SIG-M5 treated with dmso at 0.1 percent for 504 hours (cell line): ENCODE results near the gene ZCCHC8.
"Not testable (repeated sequence)": the region's sequence is repeated elsewhere in the genome, so short reads cannot be mapped to it uniquely, and the experiment has no call there.

ENCODE experiments used
- DNase-seq: peaks from one replicate; lab custom pipeline; 2025; ENCODE audit not compliant: unreplicated experiment; lab: John Stamatoyannopoulos, UW

ZCCHC8 gene

DNA sequence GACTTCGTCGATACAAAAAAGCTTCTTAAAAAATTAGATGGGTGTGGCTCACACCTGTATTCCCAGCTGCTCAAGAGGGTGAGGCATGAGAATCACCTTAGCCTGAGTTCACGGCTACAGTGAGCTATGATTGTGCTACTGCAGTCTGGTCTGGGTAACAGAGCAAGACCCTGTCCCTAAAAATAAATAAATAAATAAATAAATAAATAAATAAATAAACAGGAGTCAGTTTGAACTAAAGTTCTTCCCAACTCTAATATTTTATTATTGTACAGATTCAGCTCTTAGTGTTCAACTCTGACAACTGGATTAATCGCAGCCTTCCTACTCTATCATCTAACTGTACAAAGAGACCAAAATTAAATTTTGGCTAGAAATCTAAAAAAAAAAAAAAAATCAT lies 65.5 kb downstream of the ZCCHC8 start:
- DNase-seq: no peak

DNA sequence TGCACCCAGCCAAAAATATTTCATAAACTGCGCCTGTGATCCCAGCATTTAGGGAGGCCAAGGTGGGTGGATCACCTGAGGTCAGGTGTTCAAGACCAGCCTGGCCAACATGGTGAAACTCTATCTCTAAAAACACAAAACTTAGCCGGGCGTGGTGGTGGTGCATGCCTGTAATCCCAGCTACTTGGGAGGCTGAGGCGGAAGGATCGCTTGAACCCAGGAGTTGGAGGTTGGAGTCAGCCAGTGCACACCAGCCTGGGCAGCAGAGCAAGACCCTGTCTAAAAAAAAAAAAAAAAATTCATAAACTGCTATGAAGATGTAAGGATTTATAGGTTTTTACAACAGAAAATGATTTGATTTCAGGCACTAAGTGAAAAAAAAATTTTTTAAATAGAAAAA lies 71.7 kb downstream of the ZCCHC8 start:
- not testable (repeated sequence) for DNase-seq

DNA sequence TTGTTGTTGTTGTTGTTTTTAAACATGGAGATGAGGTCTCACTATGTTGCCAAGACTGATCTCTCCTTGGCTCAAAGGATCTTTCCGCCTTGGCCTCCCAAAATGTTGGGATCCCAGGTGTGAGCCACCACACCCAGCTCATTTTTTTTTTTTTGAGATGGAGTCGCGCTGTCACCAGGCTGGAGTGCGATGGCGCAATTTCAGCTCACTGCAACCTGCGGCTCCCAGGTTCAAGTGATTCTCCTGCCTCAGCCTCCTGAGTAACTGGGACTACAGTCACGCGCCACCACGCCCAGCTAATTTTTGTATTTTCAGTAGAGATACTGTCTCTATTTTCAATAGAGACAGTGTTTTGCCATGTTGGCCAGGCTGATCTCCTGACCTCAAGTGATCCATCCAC lies 73.3 kb downstream of the ZCCHC8 start:
- no peak for DNase-seq

DNA sequence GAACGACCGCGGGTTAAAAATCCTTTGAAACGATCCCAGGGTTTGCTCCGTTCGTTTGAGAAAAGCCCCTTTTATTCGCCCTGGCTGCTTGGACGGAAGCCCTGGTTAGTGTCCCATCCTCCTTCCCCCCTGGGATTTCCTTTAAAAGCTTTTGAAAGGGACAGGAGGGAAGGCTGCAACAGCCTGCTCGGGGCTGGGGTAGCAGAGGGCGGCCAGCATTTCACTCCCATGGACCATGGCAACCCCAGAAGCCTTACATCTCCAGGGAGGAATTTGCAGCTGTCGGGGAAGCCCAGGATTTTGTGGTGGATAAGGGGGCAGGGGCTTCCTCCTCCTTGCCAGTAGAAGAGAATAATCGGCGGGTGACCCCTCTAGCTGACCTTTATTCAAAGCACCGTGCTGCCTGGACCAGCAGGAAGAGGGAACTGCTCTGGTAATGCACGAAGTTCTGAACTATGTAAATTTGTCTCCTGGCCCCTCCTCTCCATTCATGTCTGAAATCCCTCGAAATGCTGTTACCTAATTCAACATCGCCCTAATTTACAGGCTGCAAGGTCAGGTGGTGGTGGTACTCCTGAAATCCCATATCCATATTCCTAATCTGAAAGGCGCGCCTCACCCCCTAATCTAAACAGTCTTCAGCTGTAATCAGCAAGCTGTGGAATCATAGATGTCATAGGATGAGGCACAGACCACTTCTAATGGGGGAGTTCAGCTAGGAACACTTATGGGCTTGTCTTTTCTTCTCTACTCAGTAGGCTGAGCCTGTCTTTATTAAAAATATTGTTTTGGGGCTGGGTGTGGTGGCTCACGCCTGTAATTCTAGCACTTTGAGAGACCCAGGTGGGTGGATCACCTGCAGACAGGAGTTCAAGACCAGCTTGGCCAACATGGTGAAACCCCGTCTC lies 77.2 kb downstream of the ZCCHC8 start:
- DNase-seq: peak; percentile 42

DNA sequence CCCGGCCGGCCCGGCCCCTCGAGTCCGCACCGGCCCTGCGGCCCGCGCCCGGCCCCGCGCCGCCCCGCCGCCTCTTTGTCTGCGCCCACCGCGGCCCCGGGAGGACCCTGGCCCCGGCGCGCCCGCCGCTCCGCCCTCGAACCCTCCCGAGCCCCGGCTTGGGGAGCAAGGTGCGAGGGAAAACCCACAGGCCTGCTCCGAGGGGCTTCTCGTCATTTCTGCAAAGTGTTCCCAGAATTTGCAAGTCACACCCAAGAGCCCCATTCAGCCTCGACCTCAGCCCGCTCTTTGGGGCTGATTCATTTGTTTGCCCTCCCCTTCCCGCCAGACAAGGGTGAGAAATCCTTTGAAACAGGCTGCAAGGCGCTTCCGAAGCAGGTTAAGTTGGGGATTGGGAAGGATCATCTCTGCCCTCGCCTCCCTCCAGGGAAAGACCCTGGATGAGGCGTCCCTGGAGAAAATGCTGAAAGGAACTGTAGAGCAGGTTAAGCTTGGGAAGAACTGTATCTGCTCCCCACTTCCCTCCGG lies 77.9 kb downstream of the ZCCHC8 start:
- peak; percentile 40 for DNase-seq

DNA sequence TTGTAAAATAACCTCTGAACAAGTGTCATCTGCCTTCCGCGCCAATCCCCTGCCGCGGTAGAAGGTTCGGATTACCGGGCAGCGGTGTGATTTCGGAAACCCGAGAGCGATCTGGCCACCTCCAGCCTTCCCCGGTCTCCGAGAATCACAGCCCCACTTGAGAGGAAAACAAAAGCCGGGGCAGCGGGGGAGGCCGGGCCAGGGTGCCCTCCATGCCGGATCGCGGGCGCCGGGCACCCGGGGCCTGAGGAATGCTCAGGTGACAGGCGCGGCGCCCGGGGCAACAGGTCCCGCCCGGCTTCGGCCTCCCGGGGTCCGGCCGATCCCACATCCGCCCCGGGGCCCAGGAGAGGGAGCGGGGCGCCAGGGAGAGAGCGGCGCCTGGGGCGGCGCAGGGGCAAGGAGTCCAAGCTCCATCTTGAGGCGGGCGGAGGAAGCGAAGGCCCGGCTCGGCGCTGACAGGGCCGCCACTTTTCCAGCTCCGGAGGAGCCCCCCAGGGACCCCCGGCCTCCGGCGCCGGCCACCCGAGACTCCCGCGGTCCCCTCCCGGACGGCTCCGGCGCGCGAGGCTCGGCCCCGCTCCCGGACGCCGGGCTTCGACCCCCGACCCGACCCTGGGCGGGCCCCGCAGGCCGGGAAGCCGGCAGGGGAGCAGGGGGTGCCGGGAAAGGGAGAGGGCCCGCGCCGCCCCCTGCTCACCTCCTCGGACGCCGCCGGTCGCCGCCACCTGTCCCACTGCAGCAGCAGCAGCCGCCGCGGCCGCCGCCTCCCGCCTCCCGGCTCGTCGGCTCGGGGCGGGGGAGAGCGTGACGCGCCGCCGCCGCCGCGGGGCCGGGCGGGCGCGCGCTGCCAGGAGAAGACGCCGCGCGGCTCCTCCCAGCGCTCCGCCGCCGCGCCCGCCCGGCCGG lies 78.7 kb downstream of the ZCCHC8 start, which contains the start of gene CLIP1:
TSS of gene CLIP1 (minus strand) at position 849 of the 909 bp plus-strand sequence. CDS start 42,217 bp downstream, outside the sequence.
- DNase-seq: peak; percentile 64
